ENCODE results near the gene GNPDA1. TPM values are rescaled to one million over a fixed set of nuclear protein-coding genes. Genes with fewer than 3 reads are reported as not detected.
A peak's percentile ranks its signal among the peaks of the same experiment; 100 is the strongest.

Gene GNPDA1
- total and polyA plus RNA-seq, 2 of the 4 experiments (the other 2 are of a cell fraction) = 23.1 to 60.6 TPM

GRCh38 chr5:142014911-142015584 is 2.2 kb upstream of the GNPDA1 start (continued):
- TF ChIP-seq NFE2L2 (IDR thresholded peaks at IDR 0.05; ENCODE audit: low read depth, low read length) = no peak

GRCh38 chr5:142013734-142014521 is 1.1 kb upstream of the GNPDA1 start:
- H2BK120ac ChIP-seq (ENCODE audit: low read depth, low read length) = peak overlapping the region; percentile 40; the same call in 1 of the 2 replicates
- no peak overlapping the region for H3K56ac ChIP-seq (ENCODE audit: extremely low read depth, insufficient read depth, low read length)
- H2BK20ac ChIP-seq (ENCODE audit: low read depth, low read length) = peak overlapping the region; percentile 20; the same call in 1 of the 2 replicates
- CTCF ChIA-PET = interaction anchor here (1.0 to 1.6 kb wide), 2 partner anchors 11 to 129 kb away, joined by 3 to 9 read pairs; no protein-coding TSS in a partner anchor
- peak overlapping the region; percentile 52; the same call in 2 of the 3 replicates for H2BK15ac ChIP-seq (ENCODE audit: low read depth, low read length)
- H3K79me1 ChIP-seq (ENCODE audit: low read depth in 1 of 2, low read length in 2 of 2) = peaks cover 4 to 17% of the 10 kb centered on the region in 2 experiments; a peak in 3 of 4 replicates
- H2AK5ac ChIP-seq (ENCODE audit: low read depth, low read length) = peak overlapping the region; percentile 38; the same call in 1 of the 2 replicates
- in situ Hi-C loops (cut with MboI; ENCODE audit: low sequenced_read_pairs) (no loop called here), dilution Hi-C loops (cut with HindIII; ENCODE audit: low sequenced_read_pairs, unreplicated experiment) (no loop called here), intact Hi-C loops (cut with micrococcal nuclease) (loop anchor here (2.0 to 10.0 kb wide), 4 partner anchors 95 to 681 kb away; partner anchors contain the start of gene NDFIP1)
- peaks cover 10% of the 10 kb centered on the region for H3K4me1 ChIP-seq (ENCODE audit: control insufficient read depth, insufficient read depth, low read length)
- peaks cover 9% of the 10 kb centered on the region; the same call in 1 of the 2 replicates for H3K36me3 ChIP-seq (ENCODE audit: control insufficient read depth, insufficient read depth, low read length)
- no peak overlapping the region for H3K18ac ChIP-seq (ENCODE audit: low read depth, low read length)
- no peak overlapping the region; the same call in none of the 2 replicates for H4K91ac ChIP-seq (ENCODE audit: insufficient read depth, low read depth, low read length)
- no peak overlapping the region for H3K4me2 ChIP-seq (ENCODE audit: low read depth, low read length)
- POLR2A ChIA-PET (ENCODE audit: unreplicated experiment) = no interaction called here
- peak overlapping the region in 1 of 2 experiments; percentile 19; a peak in 2 of 4 replicates for H4K8ac ChIP-seq (ENCODE audit: low read depth in 2 of 2, low read length in 2 of 2)
- DNase-seq = peak; percentile 57
- WGBS, 2 experiments (ENCODE audit: extremely low coverage in 2 of 2, insufficient read length in 1 of 2) = 86% methylated on average over 10 of the region's 16 CpGs; no CpG with 5 or more reads in 1 of the 2 experiments
- BruUV-seq (replicated peaks) = no TSS peak
- H3K27me3 ChIP-seq (ENCODE audit: control insufficient read depth, insufficient read depth, low read length) = no peaks in the 10 kb centered on the region
- no peak overlapping the region for H2BK5ac ChIP-seq (ENCODE audit: low read depth, low read length, poor library complexity, severe bottlenecking)
- peak overlapping the region; percentile 77 for H2AK9ac ChIP-seq (replicated peaks; ENCODE audit: low read depth, low read length, poor library complexity)
- H4K5ac ChIP-seq (ENCODE audit: low read depth, low read length) = peak overlapping the region; percentile 74; the same call in 1 of the 2 replicates
- H3K27ac ChIP-seq (ENCODE audit: insufficient read depth, low read length) = no peak overlapping the region
- no peak overlapping the region for H2AFZ ChIP-seq (replicated peaks; ENCODE audit: low read length, poor library complexity)
- H3K4ac ChIP-seq (ENCODE audit: low read depth, low read length) = 0 out of 2 replicates have a peak overlapping the region, but pooled peaks have one; percentile 15
- no peak for ATAC-seq (ENCODE audit: low read depth)
- 0 out of 2 replicates have a peak overlapping the region, but pooled peaks have one; percentile 10 for H3K23ac ChIP-seq (ENCODE audit: low read depth, low read length)
- H3K4me3 ChIP-seq (ENCODE audit: insufficient read depth, low read depth, low read length) = no peak overlapping the region
- peaks cover 19% of the 10 kb centered on the region for H3K9me1 ChIP-seq (ENCODE audit: insufficient read depth, low read length)
- no peak overlapping the region for H3K9ac ChIP-seq (ENCODE audit: low read depth, low read length)
- no peaks in the 10 kb centered on the region for H3K9me3 ChIP-seq (ENCODE audit: control insufficient read depth, insufficient read depth, low read length)
- no peaks in the 10 kb centered on the region for H4K20me1 ChIP-seq (ENCODE audit: insufficient read depth, low read length)
- H3K14ac ChIP-seq (replicated peaks; ENCODE audit: low read depth, low read length) = no peak overlapping the region
- TF ChIP-seq POLR2A (IDR thresholded peaks at IDR 0.05; ENCODE audit: low read depth, low read length) (no peak), CEBPB (IDR thresholded peaks at IDR 0.05; ENCODE audit: low read depth, low read length) (no peak), CTCF (conservative IDR thresholded peaks at IDR 0.05; ENCODE audit: low read depth, low read length) (no peak), BHLHE40 (IDR thresholded peaks at IDR 0.05; ENCODE audit: low read depth, low read length) (no peak), SMC3 (IDR thresholded peaks at IDR 0.05; ENCODE audit: low read depth, low read length) (no peak), RCOR1 (IDR thresholded peaks at IDR 0.05; ENCODE audit: insufficient replicate concordance, low read length) (no peak), FOS (IDR thresholded peaks at IDR 0.05; ENCODE audit: low read depth, low read length) (no peak), NFE2L2 (IDR thresholded peaks at IDR 0.05; ENCODE audit: low read depth, low read length) (no peak), ELK1 (IDR thresholded peaks at IDR 0.05; ENCODE audit: borderline replicate concordance, low read depth, low read length) (no peak), MAZ (IDR thresholded peaks at IDR 0.05; ENCODE audit: borderline replicate concordance, low read depth, low read length) (no peak)
